Transverse colon (tissue), 4 donors: ENCODE measurements around the gene ALDH3A1.

Source experiments
- CTCF ChIP-seq, 5 experiments: fragments of 200-600 bp in 3 of 5; fragments of 450-650 bp in 2 of 5; sonication (generic) in 3 of 5; IDR thresholded peaks; 1 replicate in 2 of 5; 2 replicates in 3 of 5; pipeline ENCODE4 v1.5.1; 2016 to 2017; ENCODE audit warnings: antibody characterized with exemption in 5 of 5, inconsistent platforms in 3 of 5, mild to moderate bottlenecking in 2 of 5, moderate library complexity in 1 of 5
- EP300 ChIP-seq: sonication (generic); formaldehyde crosslinking; IDR thresholded peaks from one replicate; pipeline ENCODE4 v1.6.1; 2017; ENCODE audit warnings: antibody characterized with exemption, low read depth
- POLR2A ChIP-seq: fragments of 450-650 bp; IDR thresholded peaks from one replicate; pipeline ENCODE4 v1.6.1; 2016; ENCODE audit warnings: antibody characterized with exemption, mild to moderate bottlenecking, moderate library complexity
- POLR2AphosphoS5 ChIP-seq, 3 donors: sonication (generic); formaldehyde crosslinking; IDR thresholded peaks; one replicate each; pipeline ENCODE4 v1.6.1; 2016; ENCODE audit warnings: antibody characterized with exemption in 3 of 3

- TF ChIP-seq POLR2AphosphoS5 (IDR thresholded peaks at IDR 0.05) (no peak), CTCF (IDR thresholded peaks at IDR 0.05) (no peak), POLR2A (no peak), EP300 (no peak)
Observed at GRCh38 chr17:19737305-19738072, 10.6 kb downstream of the ALDH3A1 start.
